ENCODE measurements around the gene ROMO1.

DNA sequence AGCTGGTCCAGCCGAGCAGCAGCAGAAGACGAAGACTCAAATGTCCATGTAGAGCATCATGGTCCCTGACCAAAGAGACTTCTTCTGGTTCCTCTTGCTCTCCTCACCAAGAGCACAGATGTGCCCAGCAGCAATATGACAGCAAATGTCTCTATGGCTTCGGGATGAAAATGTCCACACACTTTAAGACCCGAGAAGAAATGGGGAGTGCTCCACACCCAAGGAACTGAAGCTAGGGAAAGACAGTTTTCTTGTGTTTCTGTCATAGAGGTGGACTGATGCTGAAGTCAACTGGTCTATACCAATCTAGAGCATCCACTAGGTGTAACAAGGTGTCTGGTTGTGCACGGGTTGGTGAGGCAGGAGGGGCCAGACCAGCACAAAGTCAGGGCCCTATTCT lies 30.0 kb upstream of the ROMO1 start:
- TF ChIP-seq, protein P1, sequence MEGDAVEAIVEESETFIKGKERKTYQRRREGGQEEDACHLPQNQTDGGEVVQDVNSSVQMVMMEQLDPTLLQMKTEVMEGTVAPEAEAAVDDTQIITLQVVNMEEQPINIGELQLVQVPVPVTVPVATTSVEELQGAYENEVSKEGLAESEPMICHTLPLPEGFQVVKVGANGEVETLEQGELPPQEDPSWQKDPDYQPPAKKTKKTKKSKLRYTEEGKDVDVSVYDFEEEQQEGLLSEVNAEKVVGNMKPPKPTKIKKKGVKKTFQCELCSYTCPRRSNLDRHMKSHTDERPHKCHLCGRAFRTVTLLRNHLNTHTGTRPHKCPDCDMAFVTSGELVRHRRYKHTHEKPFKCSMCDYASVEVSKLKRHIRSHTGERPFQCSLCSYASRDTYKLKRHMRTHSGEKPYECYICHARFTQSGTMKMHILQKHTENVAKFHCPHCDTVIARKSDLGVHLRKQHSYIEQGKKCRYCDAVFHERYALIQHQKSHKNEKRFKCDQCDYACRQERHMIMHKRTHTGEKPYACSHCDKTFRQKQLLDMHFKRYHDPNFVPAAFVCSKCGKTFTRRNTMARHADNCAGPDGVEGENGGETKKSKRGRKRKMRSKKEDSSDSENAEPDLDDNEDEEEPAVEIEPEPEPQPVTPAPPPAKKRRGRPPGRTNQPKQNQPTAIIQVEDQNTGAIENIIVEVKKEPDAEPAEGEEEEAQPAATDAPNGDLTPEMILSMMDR (IDR thresholded peaks at IDR 0.05): no peak
- TF ChIP-seq POLR2A (IDR thresholded peaks at IDR 0.05): no peak

Data from Peyer's patch (tissue), 4 donors.